ENCODE results near the gene ANKRD36B.
"Not testable (repeated sequence)": the region's sequence is repeated elsewhere in the genome, so short reads cannot be mapped to it uniquely, and the experiment has no call there.

ANKRD36B gene

GRCh38 chr2:97548536-97548935, 41.1 kb downstream of the ANKRD36B start:
- DNase-seq, result not testable (repeated sequence)

DNA sequence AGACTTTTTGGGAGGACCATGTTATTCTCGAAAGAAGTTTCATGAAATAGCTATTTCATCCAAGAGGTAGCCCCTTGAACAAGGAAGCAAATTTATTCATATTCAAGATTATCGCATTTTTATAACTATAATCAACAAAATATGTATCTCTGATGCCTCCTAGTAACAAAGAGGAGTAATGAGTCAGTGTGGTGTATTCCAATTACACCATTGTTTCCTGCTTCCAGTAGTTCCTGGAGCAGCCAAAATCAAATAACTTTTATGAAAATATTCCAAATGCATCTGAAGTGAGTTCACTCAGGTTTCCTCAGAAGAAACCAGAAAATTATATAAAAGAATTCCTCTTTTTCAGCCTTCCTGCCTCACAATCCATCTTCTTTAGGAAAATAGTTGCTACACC, 43.0 kb downstream of the ANKRD36B start:
- DNase-seq, result no peak

DNA sequence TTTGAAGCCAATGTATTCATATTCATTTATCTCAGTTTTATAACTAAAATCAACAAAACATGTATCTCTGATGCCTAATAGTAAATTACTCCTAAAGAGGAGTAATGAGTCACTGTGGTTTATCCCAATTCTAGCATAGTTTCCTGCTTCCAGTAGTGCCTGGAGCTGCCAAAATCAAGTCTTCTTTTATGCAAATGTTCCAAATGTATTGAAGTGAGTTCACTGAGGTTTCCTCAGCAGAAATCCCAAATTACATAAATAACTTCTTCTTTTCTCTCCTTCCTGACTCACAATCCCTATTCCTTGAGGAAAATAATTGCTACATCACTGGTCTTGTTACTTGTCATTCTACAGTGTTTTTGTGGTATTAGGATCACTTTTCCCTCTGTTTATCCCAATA, 44.8 kb downstream of the ANKRD36B start:
- not testable (repeated sequence) for DNase-seq

- not testable (repeated sequence) for DNase-seq
Measured at GRCh38 chr2:97525904-97526303, 63.8 kb downstream of the ANKRD36B start.

DNA sequence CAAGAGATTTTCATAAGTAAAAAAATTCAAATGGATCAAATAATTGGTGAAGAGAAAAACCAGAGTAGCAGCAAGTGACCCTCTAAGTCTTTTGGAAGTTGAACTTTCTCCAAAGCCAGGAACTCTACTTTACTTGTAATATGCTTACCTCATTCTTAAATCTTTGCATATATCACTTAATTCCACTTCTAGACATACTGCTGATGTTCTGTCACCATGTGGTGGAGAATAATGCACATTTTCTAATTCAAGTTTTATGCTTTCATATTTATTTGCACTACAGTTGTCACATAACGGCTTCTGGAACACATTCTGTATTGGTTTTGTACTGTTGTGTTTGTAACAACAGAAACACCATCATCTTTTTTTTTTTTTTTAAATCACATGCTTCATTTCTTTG, 65.9 kb downstream of the ANKRD36B start:
- not testable (repeated sequence) for DNase-seq

DNA sequence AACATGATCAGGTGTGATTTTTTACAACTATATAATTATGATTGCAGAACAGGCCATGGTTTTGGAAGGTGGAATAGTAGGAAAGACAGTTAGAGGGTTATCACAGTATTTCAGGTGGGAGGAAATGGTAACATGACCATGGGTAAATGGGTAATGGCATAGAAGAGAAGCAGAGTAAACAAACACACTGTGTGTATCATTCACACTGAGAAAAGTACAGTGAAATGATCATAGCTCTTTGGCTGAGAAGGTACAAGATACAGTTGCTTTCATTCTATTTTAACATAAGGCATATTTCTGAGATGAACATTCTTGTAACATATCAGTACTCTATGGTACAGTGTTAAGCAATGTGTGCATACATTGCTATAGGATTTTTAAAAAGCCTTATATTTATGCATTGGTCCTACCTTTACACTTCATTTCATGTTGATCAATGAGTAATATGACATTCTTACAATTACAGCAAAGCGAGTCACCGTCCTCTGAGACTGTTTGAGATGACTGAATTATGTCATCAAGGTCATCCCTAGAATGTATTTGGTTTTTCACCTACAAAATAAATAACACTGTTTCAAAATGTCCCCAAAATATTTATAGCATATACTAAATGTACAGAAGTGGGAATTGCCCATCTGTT, 66.6 kb downstream of the ANKRD36B start:
- DNase-seq, result not testable (repeated sequence)

GRCh38 chr2:97495651-97496050, 94.0 kb downstream of the ANKRD36B start:
- DNase-seq, result not testable (repeated sequence)

DNA sequence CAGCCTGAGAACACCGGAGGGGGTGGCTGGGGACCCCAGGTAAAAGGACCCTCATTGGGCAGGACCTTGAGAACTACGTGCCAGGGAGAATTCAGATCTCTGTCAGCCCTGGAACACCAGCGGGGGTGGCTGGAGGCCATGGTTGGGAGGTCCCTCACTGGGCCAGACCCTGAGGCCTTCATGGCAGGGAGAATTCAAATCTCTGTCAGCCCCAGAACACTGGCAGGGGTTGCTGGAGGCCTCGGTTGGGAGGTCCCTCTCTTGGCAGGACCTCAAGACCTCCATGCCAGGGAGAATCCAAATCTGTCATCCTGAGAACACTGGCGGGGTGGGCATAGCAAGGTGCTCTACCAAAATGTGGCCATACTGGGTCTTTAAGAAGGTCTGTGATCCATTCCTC, 99.5 kb downstream of the ANKRD36B start:
- DNase-seq, result peak; percentile 13
